ENCODE data around the gene TADA3.

GRCh38 chr3:9732080-9732739 lies 60.1 kb downstream of the TADA3 start:
- TF ChIP-seq CTCF (IDR thresholded peaks at IDR 0.05): no peak
- TF ChIP-seq POLR2AphosphoS5 (IDR thresholded peaks at IDR 0.05): no peak

Measured in breast epithelium (tissue), 3 donors.